Activated naive CD4-positive, alpha-beta T cell treated with anti-CD3 and anti-CD28 coated beads for 36 hours (primary cell): ENCODE measurements around the gene LLGL1. TPM values are rescaled to one million over a fixed set of nuclear protein-coding genes. Genes with fewer than 3 reads are reported as not detected.
A peak's percentile ranks its signal among the peaks of the same experiment; 100 is the strongest.

Experiments
- CTCF ChIA-PET: fragments of 350-600 bp; sonication (Branson Sonifier 250); formaldehyde crosslinking; loops from one replicate; lab custom pipeline; 2021; ENCODE audit warnings: antibody characterized with exemption; lab: Charles Lee
- DNase-seq: peaks from one replicate; pipeline ENCODE4 v3.0.0-alpha.2; 2020
- H3K27ac Mint-ChIP-seq: one replicate; pipeline ENCODE4 v1.8.0; 2021; ENCODE audit warnings: mild to moderate bottlenecking, mixed read lengths
- H3K27me3 Mint-ChIP-seq: one replicate; pipeline ENCODE4 v1.8.0; 2021; ENCODE audit warnings: low read depth, mixed read lengths
- H3K36me3 Mint-ChIP-seq: one replicate; pipeline ENCODE4 v1.8.0; 2021; ENCODE audit warnings: low read depth, mixed read lengths
- H3K4me1 Mint-ChIP-seq: one replicate; pipeline ENCODE4 v1.8.0; 2021; ENCODE audit warnings: low read depth, mixed read lengths
- H3K4me3 Mint-ChIP-seq: one replicate; pipeline ENCODE4 v1.8.0; 2021; ENCODE audit warnings: mild to moderate bottlenecking, moderate library complexity, mixed read lengths
- H3K9me3 Mint-ChIP-seq: one replicate; pipeline ENCODE4 v1.8.0; 2021; ENCODE audit warnings: mixed read lengths
- intact Hi-C: fragments of 100-400 bp; cut with micrococcal nuclease; formaldehyde crosslinking; loops from one replicate; pipeline ENCODE4 v1.15.1; 2023
- total RNA-seq, 2 experiments: library from RNA; stranded (reverse); gene quantifications; one replicate each; pipeline ENCODE4 v1.2.3, GENCODE V29; 2021

The LLGL1 gene
- total RNA-seq, 2 experiments from 2014 or later: 14.8 to 15.0 TPM

- Mint-ChIP-seq H3K4me3 (no peak overlapping the region), H3K27ac (peak overlapping the region; percentile 28), H3K4me1 (no peaks in the 10 kb centered on the region), H3K27me3 (no peaks in the 10 kb centered on the region), H3K9me3 (no peaks in the 10 kb centered on the region), H3K36me3 (peaks cover 22% of the 10 kb centered on the region)
- DNase-seq: peak; percentile 83
- intact Hi-C loops: loop anchor here (1.0 to 2.0 kb wide), 2 partner anchors 10 to 66 kb away; partner anchors contain the start of genes FLII, SMCR8 and TOP3A
- CTCF ChIA-PET: interaction anchor here (0.5 to 1.7 kb wide), 10 partner anchors 8 to 155 kb away, joined by 3 to 6 read pairs (median 3); partner anchors contain the start of gene FLII
Observed at GRCh38 chr17:18248300-18248731, 22.9 kb downstream of the LLGL1 start.

DNA sequence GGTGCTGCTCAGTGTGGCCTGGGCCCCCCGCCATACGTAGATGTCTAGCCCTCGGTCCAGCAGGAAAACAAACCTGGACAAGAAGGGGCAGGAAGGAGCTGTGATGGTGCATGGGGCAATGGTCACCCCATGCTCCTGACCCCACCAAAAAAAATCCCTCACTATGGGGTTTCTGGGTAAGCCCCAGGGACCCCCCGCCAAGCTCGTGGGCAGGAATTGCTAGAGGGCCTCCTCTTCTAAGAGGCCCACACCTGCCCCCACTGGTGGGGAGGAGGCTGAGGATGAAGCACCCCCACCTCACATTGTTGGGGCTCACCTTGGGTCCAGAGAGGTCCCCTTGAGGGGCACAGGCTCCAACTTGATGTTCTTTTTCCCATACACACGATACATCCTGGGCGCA lies 23.4 kb downstream of the LLGL1 start:
- Mint-ChIP-seq H3K27ac (no peak overlapping the region), H3K36me3 (peaks cover 24% of the 10 kb centered on the region), H3K27me3 (no peaks in the 10 kb centered on the region), H3K4me1 (no peaks in the 10 kb centered on the region), H3K9me3 (no peaks in the 10 kb centered on the region), H3K4me3 (no peak overlapping the region)
- intact Hi-C loops: loop anchor here (1.0 to 2.0 kb wide), 2 partner anchors 9 to 66 kb away; partner anchors contain the start of genes FLII, SMCR8 and TOP3A
- CTCF ChIA-PET: interaction anchor here (0.5 to 1.7 kb wide), 10 partner anchors 8 to 155 kb away, joined by 3 to 6 read pairs (median 3); partner anchors contain the start of gene FLII
- no peak for DNase-seq

DNA sequence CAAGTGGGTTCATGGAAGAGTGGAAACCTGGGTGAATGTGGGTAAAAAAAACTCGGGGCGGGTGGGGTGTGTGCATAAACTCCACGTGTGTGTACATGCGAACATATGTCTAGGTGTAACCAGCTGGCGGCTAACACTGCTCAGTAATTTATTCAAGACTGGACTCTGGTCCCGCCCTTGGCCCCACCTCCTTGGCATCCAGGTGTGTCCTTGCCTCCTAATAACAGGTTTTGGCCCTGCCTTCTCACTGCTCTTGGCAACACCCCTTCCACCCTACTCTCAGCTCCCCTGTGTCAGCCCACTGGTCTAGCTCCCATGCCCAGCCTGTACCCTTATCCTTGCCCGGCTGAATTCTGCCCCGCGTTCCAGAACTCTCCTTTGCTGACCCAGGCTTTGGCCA lies 24.8 kb downstream of the LLGL1 start:
- Mint-ChIP-seq H3K9me3 (no peaks in the 10 kb centered on the region), H3K4me1 (no peaks in the 10 kb centered on the region), H3K27ac (no peak overlapping the region), H3K36me3 (peaks cover 22% of the 10 kb centered on the region), H3K4me3 (no peak overlapping the region), H3K27me3 (no peaks in the 10 kb centered on the region)
- CTCF ChIA-PET: interaction anchor here (0.5 to 0.9 kb wide), 3 partner anchors 38 to 84 kb away, joined by 3 read pairs; no protein-coding TSS in a partner anchor
- intact Hi-C loops: no loop called here
- no peak for DNase-seq

DNA sequence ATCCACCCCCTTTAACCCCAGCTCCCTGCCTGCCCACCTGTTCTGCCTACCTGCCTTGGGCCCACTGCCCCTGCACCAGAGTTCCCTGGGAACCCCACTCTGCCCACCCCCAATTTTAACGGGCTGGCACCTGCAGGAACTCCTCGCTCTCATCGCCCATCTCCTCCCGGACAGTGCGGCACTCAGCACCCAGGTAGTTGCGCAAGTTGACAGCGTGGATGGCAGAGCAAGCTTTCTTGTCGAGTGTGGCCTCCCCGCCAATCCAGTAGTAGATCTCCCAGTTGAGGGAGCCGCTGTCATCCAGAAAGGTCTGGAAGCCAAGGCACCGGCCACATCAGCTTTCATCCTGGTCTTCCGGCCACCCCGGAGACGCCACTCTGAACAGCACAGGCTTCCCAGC lies 25.3 kb downstream of the LLGL1 start:
- Mint-ChIP-seq H3K27ac (no peak overlapping the region), H3K36me3 (peaks cover 22% of the 10 kb centered on the region), H3K4me1 (no peaks in the 10 kb centered on the region), H3K9me3 (no peaks in the 10 kb centered on the region), H3K27me3 (no peaks in the 10 kb centered on the region), H3K4me3 (no peak overlapping the region)
- CTCF ChIA-PET: interaction anchor here (0.5 to 0.7 kb wide), 2 partner anchors 37 to 69 kb away, joined by 3 read pairs; no protein-coding TSS in a partner anchor
- intact Hi-C loops: no loop called here
- DNase-seq: no peak

DNA sequence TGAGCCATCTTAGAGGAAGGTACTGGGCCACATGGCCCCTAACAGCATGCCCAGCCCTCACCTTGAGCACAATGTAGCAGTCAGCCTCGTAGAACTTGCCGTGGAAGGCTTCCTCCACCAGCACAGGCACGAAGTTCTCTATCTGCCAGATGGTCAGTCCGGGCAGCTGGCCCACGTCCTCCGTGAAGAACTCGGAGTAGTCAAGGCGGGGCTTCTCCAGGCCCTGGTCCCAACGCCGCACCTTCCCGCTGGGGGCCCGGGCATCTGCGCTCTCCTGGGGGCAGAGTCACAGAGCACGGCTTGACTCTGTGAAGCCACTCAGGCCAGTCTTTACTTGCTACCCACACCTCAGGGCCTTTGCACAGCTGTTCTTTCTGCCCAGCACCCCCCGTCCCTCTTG lies 25.8 kb downstream of the LLGL1 start:
- CTCF ChIA-PET: no interaction called here
- H3K36me3 Mint-ChIP-seq: peaks cover 22% of the 10 kb centered on the region
- no peaks in the 10 kb centered on the region for H3K27me3 Mint-ChIP-seq
- H3K9me3 Mint-ChIP-seq: no peaks in the 10 kb centered on the region
- no peak for DNase-seq
- intact Hi-C loops: no loop called here
- no peak overlapping the region for H3K27ac Mint-ChIP-seq
- no peak overlapping the region for H3K4me3 Mint-ChIP-seq
- H3K4me1 Mint-ChIP-seq: peaks cover 2% of the 10 kb centered on the region

DNA sequence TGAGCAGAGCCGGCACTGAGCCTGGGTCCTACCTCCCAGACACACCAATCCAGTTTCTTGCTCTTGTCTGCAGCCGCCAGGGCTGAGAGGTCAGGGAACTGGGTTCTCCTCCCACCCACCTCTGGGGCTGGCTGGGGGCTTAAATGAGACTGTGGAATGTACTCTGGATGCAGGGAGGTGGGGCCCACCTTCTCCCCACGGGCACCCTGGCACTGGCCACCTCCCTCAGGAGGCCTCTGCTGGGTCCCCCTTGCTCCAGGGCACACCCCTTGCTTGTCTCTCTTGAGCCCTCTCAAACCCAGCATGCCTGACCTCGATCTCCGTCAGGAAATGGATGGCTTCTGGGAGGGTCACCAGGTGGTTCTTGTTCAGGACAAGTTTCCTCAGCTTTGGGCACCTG lies 26.7 kb downstream of the LLGL1 start:
- H3K27me3 Mint-ChIP-seq: no peaks in the 10 kb centered on the region
- H3K36me3 Mint-ChIP-seq: peaks cover 20% of the 10 kb centered on the region
- H3K27ac Mint-ChIP-seq: no peak overlapping the region
- DNase-seq: no peak
- CTCF ChIA-PET: no interaction called here
- peaks cover 7% of the 10 kb centered on the region for H3K4me1 Mint-ChIP-seq
- no peak overlapping the region for H3K4me3 Mint-ChIP-seq
- intact Hi-C loops: no loop called here
- H3K9me3 Mint-ChIP-seq: no peaks in the 10 kb centered on the region

GRCh38 chr17:18253187-18253884 lies 27.9 kb downstream of the LLGL1 start:
- H3K9me3 Mint-ChIP-seq: no peaks in the 10 kb centered on the region
- no peak overlapping the region for H3K4me3 Mint-ChIP-seq
- H3K4me1 Mint-ChIP-seq: peaks cover 13% of the 10 kb centered on the region
- H3K27me3 Mint-ChIP-seq: no peaks in the 10 kb centered on the region
- no peak overlapping the region for H3K27ac Mint-ChIP-seq
- no peak for DNase-seq
- CTCF ChIA-PET: no interaction called here
- H3K36me3 Mint-ChIP-seq: peaks cover 15% of the 10 kb centered on the region
- intact Hi-C loops: no loop called here

GRCh38 chr17:18253947-18254821 lies 28.7 kb downstream of the LLGL1 start:
- CTCF ChIA-PET: interaction anchor here (1.3 kb wide), 1 partner anchor 14 kb away, joined by 3 read pairs; no protein-coding TSS in a partner anchor
- DNase-seq: no peak
- H3K4me3 Mint-ChIP-seq: no peak overlapping the region
- no peaks in the 10 kb centered on the region for H3K27me3 Mint-ChIP-seq
- H3K36me3 Mint-ChIP-seq: peaks cover 15% of the 10 kb centered on the region
- H3K27ac Mint-ChIP-seq: no peak overlapping the region
- no peaks in the 10 kb centered on the region for H3K9me3 Mint-ChIP-seq
- intact Hi-C loops: no loop called here
- peaks cover 15% of the 10 kb centered on the region for H3K4me1 Mint-ChIP-seq

GRCh38 chr17:18254888-18255649 lies 29.6 kb downstream of the LLGL1 start:
- Mint-ChIP-seq H3K27me3 (no peaks in the 10 kb centered on the region), H3K36me3 (peaks cover 15% of the 10 kb centered on the region), H3K27ac (no peak overlapping the region), H3K9me3 (no peaks in the 10 kb centered on the region), H3K4me1 (peaks cover 21% of the 10 kb centered on the region), H3K4me3 (no peak overlapping the region)
- intact Hi-C loops: no loop called here
- CTCF ChIA-PET: interaction anchor here (1.1 to 1.3 kb wide), 2 partner anchors 15 to 53 kb away, joined by 3 read pairs; no protein-coding TSS in a partner anchor
- no peak for DNase-seq

DNA sequence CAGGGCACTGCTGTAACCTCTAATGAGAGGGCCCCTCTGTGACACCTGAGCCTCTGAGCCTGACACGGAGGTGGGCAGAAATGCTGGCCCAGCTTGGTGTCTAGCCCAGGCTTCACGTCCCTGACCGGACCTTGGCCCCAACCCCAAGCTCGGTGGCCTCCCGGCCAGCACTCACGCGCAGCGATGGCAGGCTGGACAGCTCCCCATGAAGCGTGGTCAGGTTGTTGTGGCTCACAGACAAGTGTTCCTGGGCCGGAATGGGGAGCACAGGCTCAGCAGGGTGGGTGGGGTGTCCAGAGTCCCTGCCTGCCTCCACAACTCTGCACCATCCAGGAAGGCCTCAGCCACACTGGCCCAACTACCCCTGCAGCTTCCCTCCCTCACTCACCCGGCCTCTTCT lies 30.9 kb downstream of the LLGL1 start:
- intact Hi-C loops: no loop called here
- Mint-ChIP-seq H3K4me3 (no peak overlapping the region), H3K27me3 (no peaks in the 10 kb centered on the region), H3K4me1 (peaks cover 24% of the 10 kb centered on the region), H3K9me3 (no peaks in the 10 kb centered on the region), H3K36me3 (peaks cover 8% of the 10 kb centered on the region), H3K27ac (no peak overlapping the region)
- CTCF ChIA-PET: interaction anchor here (0.8 to 1.3 kb wide), 3 partner anchors 8 to 52 kb away, joined by 3 to 4 read pairs (median 3); no protein-coding TSS in a partner anchor
- no peak for DNase-seq

DNA sequence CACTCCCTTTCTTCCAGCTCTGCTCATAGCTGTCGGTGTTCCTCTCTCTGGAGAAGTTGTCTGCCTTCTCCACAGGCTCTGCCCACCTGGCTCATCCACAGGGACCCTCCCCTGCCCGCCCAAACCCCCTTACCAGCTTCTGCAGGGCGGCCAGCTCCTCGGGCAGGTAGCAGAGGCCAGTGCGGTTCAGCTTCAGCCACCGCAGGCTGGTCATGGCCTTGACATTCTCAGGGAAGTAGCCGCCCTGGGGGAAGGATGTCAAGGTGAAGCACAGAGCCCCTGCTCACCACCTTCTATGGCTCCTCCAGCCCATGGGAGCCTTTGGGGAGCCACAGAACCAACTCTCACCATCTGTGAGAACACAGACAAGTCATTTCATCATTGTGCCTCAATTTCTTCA lies 31.3 kb downstream of the LLGL1 start:
- no peak for DNase-seq
- Mint-ChIP-seq H3K4me1 (peaks cover 28% of the 10 kb centered on the region), H3K27me3 (no peaks in the 10 kb centered on the region), H3K27ac (peak overlapping the region; percentile 43), H3K4me3 (peak overlapping the region; percentile 98), H3K9me3 (no peaks in the 10 kb centered on the region), H3K36me3 (peaks cover 6% of the 10 kb centered on the region)
- intact Hi-C loops: no loop called here
- CTCF ChIA-PET: interaction anchor here (0.8 to 1.3 kb wide), 2 partner anchors 8 to 39 kb away, joined by 3 to 4 read pairs; no protein-coding TSS in a partner anchor
